GM19035 (cell line): Measurements from ENCODE around the gene VCAN.

Source experiments
- ATAC-seq: cut with Tn5 transposase; IDR thresholded peaks from one replicate; pipeline ENCODE4 v1.9.1; 2021; ENCODE audit not compliant: unreplicated experiment

Gene VCAN

GRCh38 chr5:83528439-83528769, 56.9 kb downstream of the VCAN start:
- no peak for ATAC-seq

- no peak for ATAC-seq
These were observed 58.6 kb downstream of the VCAN start for GRCh38 chr5:83530193-83530592.

- ATAC-seq = no peak
These were observed 60.1 kb downstream of the VCAN start for GRCh38 chr5:83531661-83532060.

- peak; percentile 74 for ATAC-seq
These were observed 67.4 kb downstream of the VCAN start for GRCh38 chr5:83538786-83539462.

- ATAC-seq = peak; percentile 26
These were observed 67.9 kb downstream of the VCAN start for GRCh38 chr5:83539463-83539790.

GRCh38 chr5:83540105-83540504, 68.6 kb downstream of the VCAN start:
- ATAC-seq = no peak

GRCh38 chr5:83540783-83541182, 69.2 kb downstream of the VCAN start:
- no peak for ATAC-seq

- no peak for ATAC-seq
These were observed 71.3 kb downstream of the VCAN start for GRCh38 chr5:83542839-83543238.

GRCh38 chr5:83543898-83544297, 72.4 kb downstream of the VCAN start:
- no peak for ATAC-seq

- ATAC-seq = no peak
These were observed 75.6 kb downstream of the VCAN start for GRCh38 chr5:83547161-83547560.

- no peak for ATAC-seq
These were observed 76.3 kb downstream of the VCAN start for GRCh38 chr5:83547889-83548288.

- no peak for ATAC-seq
These were observed 77.0 kb downstream of the VCAN start for GRCh38 chr5:83548581-83548980.

GRCh38 chr5:83549076-83549475, 77.5 kb downstream of the VCAN start:
- no peak for ATAC-seq

- no peak for ATAC-seq
These were observed 78.1 kb downstream of the VCAN start for GRCh38 chr5:83549674-83550073.

- ATAC-seq = no peak
These were observed 80.3 kb downstream of the VCAN start for GRCh38 chr5:83551821-83552220.

GRCh38 chr5:83552275-83552674, 80.7 kb downstream of the VCAN start:
- ATAC-seq = no peak

GRCh38 chr5:83553000-83553486, 81.5 kb downstream of the VCAN start:
- no peak for ATAC-seq

- ATAC-seq = no peak
These were observed 82.6 kb downstream of the VCAN start for GRCh38 chr5:83554133-83554532.

GRCh38 chr5:83554686-83555085, 83.1 kb downstream of the VCAN start:
- ATAC-seq = no peak

GRCh38 chr5:83555263-83555662, 83.7 kb downstream of the VCAN start:
- ATAC-seq = no peak

- ATAC-seq = no peak
These were observed 84.6 kb downstream of the VCAN start for GRCh38 chr5:83556190-83556589.

- ATAC-seq = no peak
These were observed 87.7 kb downstream of the VCAN start for GRCh38 chr5:83559118-83559785.

GRCh38 chr5:83562071-83562606, 90.6 kb downstream of the VCAN start:
- no peak for ATAC-seq
